K562 (cell line): ENCODE results near the gene A4GNT.

Experiments
- ATF6 ChIP-seq: sonication (generic); formaldehyde crosslinking; IDR thresholded peaks from 2 replicates; pipeline ENCODE4 v1.4.0; 2020; ENCODE audit warnings: mild to moderate bottlenecking, missing genetic modification reagents
- CBFB ChIP-seq: sonication (generic); formaldehyde crosslinking; IDR thresholded peaks from 2 replicates; pipeline ENCODE4 v1.4.0; 2020; ENCODE audit warnings: mild to moderate bottlenecking, missing genetic modification reagents
- CEBPB ChIP-seq: fragments of 450-650 bp; IDR thresholded peaks from 2 replicates; pipeline ENCODE4 v1.6.1; 2016; ENCODE audit warnings: missing genetic modification characterization, missing compliant biosample characterization
- ERF ChIP-seq: fragments of 450-650 bp; formaldehyde crosslinking; IDR thresholded peaks from 2 replicates; pipeline ENCODE4 v1.4.0; 2020; ENCODE audit warnings: mild to moderate bottlenecking, mixed read lengths
- FOSL1 ChIP-seq: fragments of 200-800 bp; sonication (Bioruptor generic); conservative IDR thresholded peaks from 2 replicates; pipeline ENCODE4 v1.6.1; 2016; ENCODE audit warnings: missing genetic modification characterization, missing compliant biosample characterization
- MAFF ChIP-seq: IDR thresholded peaks from 2 replicates; pipeline ENCODE4 v1.6.1; 2012; ENCODE audit warnings: low read length, improper control_type of control experiment
- MYBL2 ChIP-seq, 2 experiments: fragments of 450-650 bp in 1 of 2; sonication (generic) in 1 of 2; formaldehyde crosslinking in 1 of 2; IDR thresholded peaks; 2 replicates each; pipeline versions ENCODE4 v1.6.1 to v1.8.1; 2017 to 2022; ENCODE audit warnings: borderline replicate concordance in 1 of 2, inconsistent platforms in 1 of 2, low read depth in 1 of 2, mild to moderate bottlenecking in 1 of 2, missing genetic modification reagents in 1 of 2, moderate library complexity in 1 of 2
- NRF1 ChIP-seq, 2 experiments: fragments of 450-650 bp; IDR thresholded peaks in 1 of 2; conservative IDR thresholded peaks in 1 of 2; 2 replicates each; pipeline ENCODE4 v1.6.1; 2014; ENCODE audit warnings: mild to moderate bottlenecking in 2 of 2

GRCh38 chr3:138124188-138124587 is 8.0 kb downstream of the A4GNT start:
- no peak for TF ChIP-seq ERF
- TF ChIP-seq MYBL2 (IDR thresholded peaks at IDR 0.05; ENCODE audit: low read depth), result no peak
- no peak for TF ChIP-seq MYBL2 (CRISPR knock-in tag; IDR thresholded peaks at IDR 0.05; ENCODE audit: borderline replicate concordance)
- TF ChIP-seq ATF6 (CRISPR knock-in tag), result no peak
- TF ChIP-seq NRF1 (conservative IDR thresholded peaks at IDR 0.05 in 1 of 2, IDR thresholded peaks at IDR 0.05 in 1 of 2), result no peak
- no peak for TF ChIP-seq CBFB (CRISPR knock-in tag)
- TF ChIP-seq FOSL1, result no peak
- no peak for TF ChIP-seq MAFF
- no peak for TF ChIP-seq CEBPB
